Raji (cell line): ENCODE results near the gene CIAO3.

ENCODE experiments used
- POLR2A ChIP-seq: IDR thresholded peaks from 2 replicates; pipeline ENCODE4 v1.6.1; 2011; ENCODE audit warnings: low read depth, low read length, control low read depth; ENCODE audit not compliant: insufficient read depth

The CIAO3 gene

GRCh38 chr16:766008-766819 is 25.4 kb upstream of the CIAO3 start:
- TF ChIP-seq POLR2A, result no peak

GRCh38 chr16:765488-765865 is 24.7 kb upstream of the CIAO3 start:
- no peak for TF ChIP-seq POLR2A

GRCh38 chr16:764848-765487 is 24.2 kb upstream of the CIAO3 start:
- TF ChIP-seq POLR2A, result no peak

GRCh38 chr16:764184-764750 is 23.5 kb upstream of the CIAO3 start:
- no peak for TF ChIP-seq POLR2A

- TF ChIP-seq POLR2A, result no peak
Observed at GRCh38 chr16:763369-764183, 22.8 kb upstream of the CIAO3 start.

GRCh38 chr16:762595-763268 is 21.9 kb upstream of the CIAO3 start:
- TF ChIP-seq POLR2A, result no peak

- TF ChIP-seq POLR2A, result no peak
Observed at GRCh38 chr16:761625-762513, 21.1 kb upstream of the CIAO3 start.

GRCh38 chr16:760545-761343 is 19.9 kb upstream of the CIAO3 start, which contains the start of gene MSLN:
Gene MSLN (plus strand): TSS chr16:760734. CDS start chr16:762681, 1,947 bp downstream.
- TF ChIP-seq POLR2A, result no peak

GRCh38 chr16:760065-760464 is 19.3 kb upstream of the CIAO3 start:
- TF ChIP-seq POLR2A, result no peak

- TF ChIP-seq POLR2A, result no peak
Observed at GRCh38 chr16:759110-759910, 18.5 kb upstream of the CIAO3 start.

GRCh38 chr16:756428-756827 is 15.6 kb upstream of the CIAO3 start:
- TF ChIP-seq POLR2A, result no peak

GRCh38 chr16:754656-755055 is 13.9 kb upstream of the CIAO3 start:
- TF ChIP-seq POLR2A, result no peak
